Thoracic aorta (tissue), 2 donors: ENCODE data around the gene ZNF417. TPM values are rescaled to one million over a fixed set of nuclear protein-coding genes. Genes with fewer than 3 reads are reported as not detected.
"Not testable (repeated sequence)": the region's sequence is repeated elsewhere in the genome, so short reads cannot be mapped to it uniquely, and the experiment has no call there.

Experiments
- ATAC-seq: fragments of 150-250 bp; one replicate; pipeline ENCODE4 v1.8.0; 2017; ENCODE audit warnings: low read depth; ENCODE audit not compliant: insufficient number of reproducible peaks, low FRiP score
- DNase-seq: peaks from one replicate; pipeline ENCODE4 v3.0.0-alpha.2; 2020; ENCODE audit warnings: low spot score
- H3K27ac ChIP-seq, 2 donors: fragments of 200-600 bp; sonication (generic); 1 replicate in 1 of 2; 2 replicates in 1 of 2; pipeline ENCODE4 v1.5.1; 2016; ENCODE audit warnings: mild to moderate bottlenecking in 2 of 2, moderate library complexity in 2 of 2
- H3K27me3 ChIP-seq: fragments of 200-600 bp; sonication (generic); replicated peaks from 2 replicates; pipeline ENCODE4 v1.6.0; 2016; ENCODE audit warnings: mild to moderate bottlenecking; ENCODE audit not compliant: insufficient read depth
- H3K36me3 ChIP-seq: fragments of 200-600 bp; sonication (generic); one replicate; pipeline ENCODE4 v1.5.1; 2016
- H3K4me1 ChIP-seq, 2 donors: fragments of 200-600 bp; sonication (generic); 1 replicate in 1 of 2; 2 replicates in 1 of 2; pipeline versions ENCODE4 v1.5.1 to v1.6.0; 2016; ENCODE audit warnings: low read depth in 2 of 2, mild to moderate bottlenecking in 1 of 2; ENCODE audit not compliant: control insufficient read depth in 1 of 2
- H3K4me3 ChIP-seq: fragments of 200-600 bp; sonication (generic); 2 replicates; pipeline ENCODE4 v1.5.1; 2016; ENCODE audit warnings: mild to moderate bottlenecking
- H3K9me3 ChIP-seq: fragments of 200-600 bp; sonication (generic); 2 replicates; pipeline ENCODE4 v1.5.1; 2016
- CTCF ChIP-seq: fragments of 200-600 bp; sonication (generic); IDR thresholded peaks from one replicate; pipeline ENCODE4 v1.5.1; 2019; ENCODE audit warnings: antibody characterized with exemption
- total RNA-seq, 2 donors: library from RNA; depleted of rRNA; stranded (reverse); fragments of >200 nt; gene quantifications; one replicate each; pipeline versions ENCODE4 v1.1.0 to v1.2.3, GENCODE V29; 2016

Gene ZNF417
- total RNA-seq, 2 donors from 2014 or later, result 12.6 to 17.6 TPM

GRCh38 chr19:57870225-57870624 is 46.2 kb downstream of the ZNF417 start:
- Histone ChIP-seq H3K36me3 (peaks cover 29% of the 10 kb centered on the region), H3K9me3 (peaks cover 89% of the 10 kb centered on the region), H3K27ac (no peak overlapping the region), H3K4me1 (no peaks in the 10 kb centered on the region), H3K4me3 (no peak overlapping the region), H3K27me3 (no peaks in the 10 kb centered on the region)
- no peak for ATAC-seq
- no peak for TF ChIP-seq CTCF
- no peak for DNase-seq

DNA sequence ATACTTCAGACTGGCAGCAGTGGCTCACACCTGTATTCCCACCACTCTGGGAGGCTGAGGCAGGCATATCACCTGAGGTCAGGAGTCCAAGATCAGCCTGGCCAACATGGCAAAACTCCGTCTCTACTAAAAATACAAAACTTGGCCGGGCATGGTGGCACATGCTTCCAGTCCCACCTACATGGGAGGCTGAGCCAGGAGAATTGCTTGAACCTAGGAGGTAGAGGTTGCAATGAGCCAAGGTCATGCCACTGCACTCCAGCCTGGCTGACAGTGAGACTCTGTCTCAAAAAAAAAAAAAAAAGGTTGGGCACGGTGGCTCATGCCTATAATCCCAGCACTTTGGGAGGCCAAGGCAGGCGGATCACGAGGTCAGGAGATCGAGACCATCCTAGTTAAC is 46.7 kb downstream of the ZNF417 start:
- Histone ChIP-seq H3K36me3 (peaks cover 32% of the 10 kb centered on the region), H3K9me3 (peaks cover 90% of the 10 kb centered on the region)
- not testable (repeated sequence) for H3K4me1 ChIP-seq, H3K27ac ChIP-seq, ATAC-seq, H3K27me3 ChIP-seq, DNase-seq, H3K4me3 ChIP-seq

DNA sequence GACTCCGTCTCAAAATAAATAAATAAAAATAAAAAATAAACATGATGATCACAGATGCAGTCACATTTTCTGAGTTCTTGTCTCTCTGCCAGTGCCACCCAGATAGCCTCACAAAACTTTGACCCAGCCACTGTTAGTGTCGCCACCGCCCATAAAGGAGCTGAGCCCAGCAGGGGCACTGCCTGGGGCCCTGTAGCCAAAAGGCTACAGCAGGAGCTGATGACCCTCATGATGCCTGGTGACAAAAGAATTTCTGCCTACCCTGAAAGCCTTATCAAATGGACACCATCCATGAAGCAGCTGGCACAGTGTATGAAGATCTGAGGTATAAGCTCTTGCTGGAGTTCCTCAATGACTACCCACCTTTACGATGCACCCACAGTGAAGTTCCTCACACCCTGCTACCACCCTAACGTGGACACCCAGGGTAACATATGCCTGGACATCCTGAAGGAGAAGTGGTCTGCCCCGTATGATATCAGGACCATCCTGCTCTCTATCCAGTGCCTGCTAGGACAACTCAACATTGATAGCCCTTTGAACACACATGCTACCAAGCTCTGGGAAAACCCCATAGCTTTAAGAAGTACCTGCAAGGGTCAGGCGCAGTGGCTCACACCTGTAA is 48.4 kb downstream of the ZNF417 start:
- TF ChIP-seq CTCF, result no peak
- Histone ChIP-seq H3K9me3 (peaks cover 81% of the 10 kb centered on the region), H3K27ac (no peak overlapping the region), H3K27me3 (no peaks in the 10 kb centered on the region), H3K36me3 (peaks cover 41% of the 10 kb centered on the region), H3K4me1 (no peaks in the 10 kb centered on the region), H3K4me3 (no peak overlapping the region)
- DNase-seq (no peak), ATAC-seq (no peak)

Other genes starting within 250 kb of the ZNF417 start
- not detected for gene ZSCAN4, start 247.7 kb downstream of the ZNF417 start, total RNA-seq
- 10 to 100 TPM in 1 of 2 donors, 1 to 10 TPM in 1; 6.6 to 10.7 TPM for gene ZNF551, start 234.6 kb downstream of the ZNF417 start, total RNA-seq
- gene ZNF154, start 207.4 kb downstream of the ZNF417 start, total RNA-seq, result 1 to 10 TPM; 3.0 to 3.2 TPM
- gene ZNF671, start 189.0 kb downstream of the ZNF417 start, total RNA-seq, result 1 to 10 TPM; 3.1 to 3.5 TPM
- gene ZNF776, start 169.8 kb downstream of the ZNF417 start, total RNA-seq, result 10 to 100 TPM in 1 of 2 donors, 1 to 10 TPM in 1; 7.8 to 24.0 TPM
- 10 to 100 TPM in 1 of 2 donors, 1 to 10 TPM in 1; 8.7 to 15.4 TPM for gene ZNF586, start 146.9 kb downstream of the ZNF417 start, total RNA-seq
- gene ZNF552, start 101.7 kb downstream of the ZNF417 start, total RNA-seq, result 10 to 100 TPM in 1 of 2 donors, 1 to 10 TPM in 1; 9.6 to 23.9 TPM
- 10 to 100 TPM; 11.9 to 35.8 TPM for gene ZNF587B, start 86.3 kb downstream of the ZNF417 start, total RNA-seq
- gene ZNF587, start 66.7 kb downstream of the ZNF417 start, total RNA-seq, result 10 to 100 TPM; 18.3 to 29.7 TPM
- 10 to 100 TPM; 10.9 to 12.7 TPM for gene ZNF814, start 27.6 kb downstream of the ZNF417 start, total RNA-seq
- gene ZNF418, start 18.8 kb upstream of the ZNF417 start, total RNA-seq, result 1 to 10 TPM; 3.2 to 6.1 TPM
- gene ZNF256, start 31.1 kb upstream of the ZNF417 start, total RNA-seq, result 1 to 10 TPM; 1.4 to 7.6 TPM
- not detected for gene C19orf18, start 57.9 kb upstream of the ZNF417 start, total RNA-seq
- 10 to 100 TPM; 13.7 to 24.5 TPM for gene ZNF606, start 86.2 kb upstream of the ZNF417 start, total RNA-seq
- not detected for gene ZSCAN1, start 117.4 kb upstream of the ZNF417 start, total RNA-seq
- gene ZNF135, start 142.7 kb upstream of the ZNF417 start, total RNA-seq, result 1 to 10 TPM; 7.6 to 9.5 TPM
- 100 to 1,000 TPM in 1 of 2 donors, 10 to 100 TPM in 1; 90.9 to 102 TPM for gene ZSCAN18, start 181.6 kb upstream of the ZNF417 start, total RNA-seq
- gene ZNF329, start 234.2 kb upstream of the ZNF417 start, total RNA-seq, result 10 to 100 TPM in 1 of 2 donors, 1 to 10 TPM in 1; 6.8 to 10.6 TPM